Fibroblast of lung (primary cell): ENCODE data around the gene ARAP2. TPM values are rescaled to one million over a fixed set of nuclear protein-coding genes. Genes with fewer than 3 reads are reported as not detected.

ENCODE experiments used
- DNase-seq, 2 donors: peaks; one replicate each; pipeline versions ENCODE4 v3.0.0 to v3.0.0-alpha.2; 2010; ENCODE audit warnings: low read depth in 2 of 2
- H2AFZ ChIP-seq: 2 replicates; pipeline ENCODE4 v1.5.1; 2012; ENCODE audit warnings: low read length, control low read depth, inconsistent platforms
- H3K27ac ChIP-seq: 2 replicates; pipeline ENCODE4 v1.5.1; 2011; ENCODE audit warnings: low read length, control low read depth; ENCODE audit not compliant: insufficient read depth
- H3K27me3 ChIP-seq: 2 replicates; pipeline ENCODE4 v1.5.1; 2011; ENCODE audit warnings: mild to moderate bottlenecking, low read length; ENCODE audit not compliant: control insufficient read depth, insufficient read depth
- H3K36me3 ChIP-seq: 2 replicates; pipeline ENCODE4 v1.5.1; 2011; ENCODE audit warnings: low read length; ENCODE audit not compliant: control insufficient read depth, insufficient read depth
- H3K4me1 ChIP-seq: 2 replicates; pipeline ENCODE4 v1.5.1; 2011; ENCODE audit warnings: low read length; ENCODE audit not compliant: control insufficient read depth, insufficient read depth; ENCODE audit errors: extremely low read depth
- H3K4me2 ChIP-seq: 2 replicates; pipeline ENCODE4 v1.5.1; 2011; ENCODE audit warnings: low read length, control low read depth; ENCODE audit not compliant: insufficient read depth; ENCODE audit errors: extremely low read depth
- H3K4me3 ChIP-seq, 4 experiments: fragments of 200-600 bp in 1 of 4; sonication (generic) in 1 of 4; replicated peaks in 1 of 4; 2 replicates each; pipeline ENCODE4 v1.5.1; 2011 to 2016; ENCODE audit warnings: low read length in 4 of 4, low read depth in 3 of 4, mild to moderate bottlenecking in 3 of 4, control low read depth in 2 of 4, inconsistent platforms in 1 of 4, mixed read lengths in 1 of 4; ENCODE audit not compliant: insufficient read depth in 1 of 4; ENCODE audit errors: control extremely low read depth in 1 of 4
- H3K79me2 ChIP-seq: 2 replicates; pipeline ENCODE4 v1.5.1; 2012; ENCODE audit warnings: mild to moderate bottlenecking, low read length, inconsistent platforms; ENCODE audit not compliant: control insufficient read depth, insufficient read depth
- H3K9ac ChIP-seq: 2 replicates; pipeline ENCODE4 v1.5.1; 2011; ENCODE audit warnings: mild to moderate bottlenecking, low read length, control low read depth; ENCODE audit not compliant: insufficient read depth
- H3K9me3 ChIP-seq: 2 replicates; pipeline ENCODE4 v1.5.1; 2012; ENCODE audit warnings: low read depth, low read length; ENCODE audit not compliant: control insufficient read depth, insufficient read depth
- H4K20me1 ChIP-seq: 2 replicates; pipeline ENCODE4 v1.5.1; 2011; ENCODE audit warnings: low read length; ENCODE audit not compliant: control insufficient read depth, insufficient read depth; ENCODE audit errors: extremely low read depth
- EZH2 ChIP-seq: IDR thresholded peaks from 2 replicates; pipeline ENCODE4 v1.5.1; 2012; ENCODE audit warnings: low read length, control low read depth, mild to moderate bottlenecking; ENCODE audit errors: missing control alignments
- polyA plus RNA-seq, 2 donors: library from polyadenylated mRNA; depleted of rRNA in 1 of 2; stranded (reverse) in 1 of 2; unstranded in 1 of 2; fragments of >200 nt; gene quantifications; 2 replicates each; pipeline ENCODE4 v1.2.1, GENCODE V29; 2011 to 2012; ENCODE audit warnings: missing spikeins in 1 of 2
- total RNA-seq: library from RNA; depleted of rRNA; stranded (reverse); fragments of >200 nt; gene quantifications from 2 replicates; pipeline ENCODE4 v1.2.1, GENCODE V29; 2014
- TF ChIP-seq, protein P1 (sequence below), 2 donors: IDR thresholded peaks in 1 of 2; conservative IDR thresholded peaks in 1 of 2; 1 replicate in 1 of 2; 2 replicates in 1 of 2; pipeline ENCODE4 v1.5.1; 2011 to 2012; ENCODE audit warnings: low read length in 2 of 2, control low read depth in 1 of 2, inconsistent platforms in 1 of 2, low read depth in 1 of 2, mild to moderate bottlenecking in 1 of 2

Gene ARAP2
- total and polyA plus RNA-seq, 2 donors (not counting 1 experiment from before 2014, with no cell fraction given), result 0.05 to 3.0 TPM

DNA sequence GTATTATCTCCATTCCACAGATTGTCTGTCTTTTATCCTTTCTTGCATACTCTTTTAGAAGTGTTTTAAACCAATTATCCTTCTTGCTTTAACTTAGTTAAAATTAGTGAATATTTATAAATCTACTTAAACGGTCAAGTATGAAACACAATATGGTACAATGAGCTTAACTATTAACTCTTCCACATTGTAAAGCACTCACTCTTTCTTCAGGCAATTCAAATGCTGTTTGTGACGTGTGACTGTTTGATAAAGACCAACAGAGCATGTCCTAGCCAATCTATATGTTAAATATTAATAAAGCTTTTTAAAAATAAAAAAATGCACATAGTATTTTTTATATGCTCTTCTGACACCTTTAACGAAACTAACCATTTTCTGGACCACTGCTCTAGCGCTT, 192.7 kb downstream of the ARAP2 start:
- no peaks in the 10 kb centered on the region for H3K4me1 ChIP-seq
- no peak overlapping the region for H3K9ac ChIP-seq
- H3K36me3 ChIP-seq, result no peaks in the 10 kb centered on the region
- H3K4me3 ChIP-seq, result no peak overlapping the region
- no peaks in the 10 kb centered on the region for H3K9me3 ChIP-seq
- TF ChIP-seq EZH2, result no peak
- TF ChIP-seq, protein P1, sequence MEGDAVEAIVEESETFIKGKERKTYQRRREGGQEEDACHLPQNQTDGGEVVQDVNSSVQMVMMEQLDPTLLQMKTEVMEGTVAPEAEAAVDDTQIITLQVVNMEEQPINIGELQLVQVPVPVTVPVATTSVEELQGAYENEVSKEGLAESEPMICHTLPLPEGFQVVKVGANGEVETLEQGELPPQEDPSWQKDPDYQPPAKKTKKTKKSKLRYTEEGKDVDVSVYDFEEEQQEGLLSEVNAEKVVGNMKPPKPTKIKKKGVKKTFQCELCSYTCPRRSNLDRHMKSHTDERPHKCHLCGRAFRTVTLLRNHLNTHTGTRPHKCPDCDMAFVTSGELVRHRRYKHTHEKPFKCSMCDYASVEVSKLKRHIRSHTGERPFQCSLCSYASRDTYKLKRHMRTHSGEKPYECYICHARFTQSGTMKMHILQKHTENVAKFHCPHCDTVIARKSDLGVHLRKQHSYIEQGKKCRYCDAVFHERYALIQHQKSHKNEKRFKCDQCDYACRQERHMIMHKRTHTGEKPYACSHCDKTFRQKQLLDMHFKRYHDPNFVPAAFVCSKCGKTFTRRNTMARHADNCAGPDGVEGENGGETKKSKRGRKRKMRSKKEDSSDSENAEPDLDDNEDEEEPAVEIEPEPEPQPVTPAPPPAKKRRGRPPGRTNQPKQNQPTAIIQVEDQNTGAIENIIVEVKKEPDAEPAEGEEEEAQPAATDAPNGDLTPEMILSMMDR (conservative IDR thresholded peaks at IDR 0.05 in 1 of 2, IDR thresholded peaks at IDR 0.05 in 1 of 2; ENCODE audit: low read depth in 1 of 2, low read length in 2 of 2), result no peak
- H2AFZ ChIP-seq, result no peak overlapping the region
- H4K20me1 ChIP-seq, result no peaks in the 10 kb centered on the region
- H3K79me2 ChIP-seq, result no peaks in the 10 kb centered on the region
- no peak overlapping the region for H3K27ac ChIP-seq
- H3K27me3 ChIP-seq, result no peaks in the 10 kb centered on the region
- no peak overlapping the region for H3K4me2 ChIP-seq
- no peak for DNase-seq

DNA sequence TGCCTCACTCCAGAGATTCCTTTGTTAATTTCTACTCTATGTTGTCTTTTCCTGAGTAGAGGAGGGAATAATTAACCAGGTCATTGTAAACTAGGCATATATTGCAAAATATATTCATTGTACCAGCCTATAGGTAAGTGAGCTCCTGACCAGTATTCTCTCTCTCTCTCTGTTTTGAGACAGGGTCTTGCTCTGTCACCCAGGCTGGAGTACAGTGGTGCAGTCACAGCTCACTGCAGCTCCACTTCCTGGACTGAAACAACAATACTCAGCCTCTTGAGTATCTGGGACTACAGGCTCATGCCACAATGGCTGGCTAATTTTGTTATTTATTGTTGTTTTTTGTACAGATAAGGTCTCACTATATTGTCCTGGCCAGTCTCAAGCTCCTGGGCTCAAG, 198.3 kb downstream of the ARAP2 start:
- H3K27me3 ChIP-seq, result no peaks in the 10 kb centered on the region
- H3K36me3 ChIP-seq, result no peaks in the 10 kb centered on the region
- no peak overlapping the region for H3K4me3 ChIP-seq
- H3K9me3 ChIP-seq, result no peaks in the 10 kb centered on the region
- no peaks in the 10 kb centered on the region for H4K20me1 ChIP-seq
- H3K4me2 ChIP-seq, result no peak overlapping the region
- no peaks in the 10 kb centered on the region for H3K79me2 ChIP-seq
- H2AFZ ChIP-seq, result no peak overlapping the region
- no peaks in the 10 kb centered on the region for H3K4me1 ChIP-seq
- H3K9ac ChIP-seq, result no peak overlapping the region
- H3K27ac ChIP-seq, result no peak overlapping the region
- no peak for DNase-seq
- no peak for TF ChIP-seq EZH2
- TF ChIP-seq, protein P1 (conservative IDR thresholded peaks at IDR 0.05 in 1 of 2, IDR thresholded peaks at IDR 0.05 in 1 of 2; ENCODE audit: low read depth in 1 of 2, low read length in 2 of 2), result no peak

DNA sequence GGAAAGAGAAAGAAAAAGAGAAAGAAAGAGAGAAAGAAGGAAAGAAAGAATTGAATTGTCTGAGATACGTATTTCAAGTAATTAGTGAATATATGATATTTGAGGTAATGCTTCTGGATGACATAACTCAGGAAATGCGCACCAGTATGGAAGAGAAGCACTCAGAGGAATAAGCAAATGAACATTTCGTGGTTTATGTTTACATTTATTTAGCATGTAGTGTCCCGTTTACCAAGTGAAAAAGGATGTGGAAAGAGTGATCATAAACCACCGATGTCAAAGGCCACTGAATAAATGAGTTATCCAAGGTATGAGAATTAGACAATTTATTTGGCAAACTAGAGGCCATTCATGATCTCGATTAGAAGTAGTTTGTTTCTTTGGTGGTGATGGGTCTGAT, 200.4 kb downstream of the ARAP2 start:
- H3K27ac ChIP-seq, result no peak overlapping the region
- no peak overlapping the region for H3K4me2 ChIP-seq
- no peaks in the 10 kb centered on the region for H3K36me3 ChIP-seq
- H4K20me1 ChIP-seq, result no peaks in the 10 kb centered on the region
- no peak overlapping the region for H3K9ac ChIP-seq
- H2AFZ ChIP-seq, result no peak overlapping the region
- no peak overlapping the region for H3K4me3 ChIP-seq
- H3K4me1 ChIP-seq, result no peaks in the 10 kb centered on the region
- no peaks in the 10 kb centered on the region for H3K27me3 ChIP-seq
- peak in 1 of 2 donors; percentile 63 for DNase-seq
- no peaks in the 10 kb centered on the region for H3K79me2 ChIP-seq
- TF ChIP-seq, protein P1 (conservative IDR thresholded peaks at IDR 0.05 in 1 of 2, IDR thresholded peaks at IDR 0.05 in 1 of 2; ENCODE audit: low read depth in 1 of 2, low read length in 2 of 2), result no peak
- no peaks in the 10 kb centered on the region for H3K9me3 ChIP-seq
